Calu3 (cell line): Measurements from ENCODE around the gene SAMD4A. TPM values are rescaled to one million over a fixed set of nuclear protein-coding genes. Genes with fewer than 3 reads are reported as not detected.

Source experiments
- BruUV-seq: library from RNA; stranded (reverse); fragments of 400-500 nt; replicated peaks from 2 replicates; lab custom pipeline; 2021; lab: Mats Ljungman, UMichigan
- CTCF ChIA-PET: fragments of 300-600 bp; sonication (Branson Sonifier 250); formaldehyde crosslinking; loops from one replicate; lab custom pipeline; 2022; ENCODE audit warnings: antibody characterized with exemption; lab: Charles Lee
- DNase-seq: peaks from one replicate; pipeline ENCODE4 v3.0.0; 2022
- H3K27ac Mint-ChIP-seq: one replicate; pipeline ENCODE4 v1.8.0; 2022; ENCODE audit warnings: mixed read lengths; ENCODE audit not compliant: unreplicated experiment
- H3K27me3 Mint-ChIP-seq: one replicate; pipeline ENCODE4 v1.8.0; 2022; ENCODE audit warnings: mixed read lengths; ENCODE audit not compliant: unreplicated experiment
- H3K36me3 Mint-ChIP-seq: one replicate; pipeline ENCODE4 v1.8.0; 2022; ENCODE audit warnings: mild to moderate bottlenecking, moderate library complexity, mixed read lengths; ENCODE audit not compliant: insufficient read depth, unreplicated experiment
- H3K4me1 Mint-ChIP-seq: one replicate; pipeline ENCODE4 v1.8.0; 2022; ENCODE audit warnings: mild to moderate bottlenecking, low read depth, mixed read lengths; ENCODE audit not compliant: unreplicated experiment
- H3K4me3 Mint-ChIP-seq: one replicate; pipeline ENCODE4 v1.8.0; 2022; ENCODE audit warnings: mild to moderate bottlenecking, low read depth, moderate library complexity, mixed read lengths; ENCODE audit not compliant: unreplicated experiment
- H3K9me3 Mint-ChIP-seq: one replicate; pipeline ENCODE4 v1.8.0; 2022; ENCODE audit warnings: low read depth, mixed read lengths; ENCODE audit not compliant: unreplicated experiment
- intact Hi-C: fragments of 100-400 bp; cut with micrococcal nuclease; formaldehyde crosslinking; loops from one replicate; pipeline ENCODE4 v1.10.0; 2022; ENCODE audit not compliant: unreplicated experiment
- total RNA-seq: library from RNA; stranded (reverse); gene quantifications from 2 replicates; pipeline ENCODE4 v1.2.3, GENCODE V29; 2022
- TF ChIP-seq, protein P1 (sequence below): fragments of 200-600 bp; IDR thresholded peaks from one replicate; pipeline ENCODE4 v1.8.0; 2022; ENCODE audit warnings: antibody characterized with exemption; ENCODE audit not compliant: unreplicated experiment

The SAMD4A gene
- total RNA-seq, 1 experiment from 2014 or later, result 14.4 TPM

DNA sequence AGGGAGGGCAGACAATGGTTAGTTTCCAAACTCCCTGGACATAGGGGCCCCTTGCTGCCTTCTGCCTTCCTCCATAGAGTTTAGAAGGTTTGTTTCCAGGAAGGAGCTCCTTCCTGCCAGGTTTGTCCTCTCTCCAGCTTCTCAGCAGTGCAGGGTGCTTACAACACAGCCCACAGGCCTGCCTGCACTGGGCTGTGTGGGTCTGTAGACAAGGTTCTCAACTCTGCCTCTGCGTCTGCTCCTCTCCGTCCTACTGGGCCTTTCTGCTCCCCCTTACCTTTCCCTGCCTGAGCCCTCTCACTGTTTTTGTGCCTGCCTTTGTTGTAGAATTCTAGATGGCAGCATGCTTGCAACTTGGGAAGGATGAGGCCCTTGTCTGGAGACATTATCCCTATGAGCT, 124.0 kb downstream of the SAMD4A start:
- Mint-ChIP-seq H3K27me3 (no peaks in the 10 kb centered on the region), H3K27ac (no peak overlapping the region), H3K4me3 (no peak overlapping the region), H3K9me3 (no peaks in the 10 kb centered on the region), H3K4me1 (no peaks in the 10 kb centered on the region), H3K36me3 (no peaks in the 10 kb centered on the region)
- TF ChIP-seq, protein P1, sequence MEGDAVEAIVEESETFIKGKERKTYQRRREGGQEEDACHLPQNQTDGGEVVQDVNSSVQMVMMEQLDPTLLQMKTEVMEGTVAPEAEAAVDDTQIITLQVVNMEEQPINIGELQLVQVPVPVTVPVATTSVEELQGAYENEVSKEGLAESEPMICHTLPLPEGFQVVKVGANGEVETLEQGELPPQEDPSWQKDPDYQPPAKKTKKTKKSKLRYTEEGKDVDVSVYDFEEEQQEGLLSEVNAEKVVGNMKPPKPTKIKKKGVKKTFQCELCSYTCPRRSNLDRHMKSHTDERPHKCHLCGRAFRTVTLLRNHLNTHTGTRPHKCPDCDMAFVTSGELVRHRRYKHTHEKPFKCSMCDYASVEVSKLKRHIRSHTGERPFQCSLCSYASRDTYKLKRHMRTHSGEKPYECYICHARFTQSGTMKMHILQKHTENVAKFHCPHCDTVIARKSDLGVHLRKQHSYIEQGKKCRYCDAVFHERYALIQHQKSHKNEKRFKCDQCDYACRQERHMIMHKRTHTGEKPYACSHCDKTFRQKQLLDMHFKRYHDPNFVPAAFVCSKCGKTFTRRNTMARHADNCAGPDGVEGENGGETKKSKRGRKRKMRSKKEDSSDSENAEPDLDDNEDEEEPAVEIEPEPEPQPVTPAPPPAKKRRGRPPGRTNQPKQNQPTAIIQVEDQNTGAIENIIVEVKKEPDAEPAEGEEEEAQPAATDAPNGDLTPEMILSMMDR, result no peak
- BruUV-seq, result no TSS peak
- intact Hi-C loops, result loop anchor here (1.0 to 5.0 kb wide), 2 partner anchors 81 to 127 kb away; no protein-coding TSS in a partner anchor
- no peak for DNase-seq
- CTCF ChIA-PET, result interaction anchor here (0.5 to 3.0 kb wide), 9 partner anchors 32 to 1627 kb away, joined by 3 to 31 read pairs (median 4); partner anchors contain the start of gene SAMD4A

DNA sequence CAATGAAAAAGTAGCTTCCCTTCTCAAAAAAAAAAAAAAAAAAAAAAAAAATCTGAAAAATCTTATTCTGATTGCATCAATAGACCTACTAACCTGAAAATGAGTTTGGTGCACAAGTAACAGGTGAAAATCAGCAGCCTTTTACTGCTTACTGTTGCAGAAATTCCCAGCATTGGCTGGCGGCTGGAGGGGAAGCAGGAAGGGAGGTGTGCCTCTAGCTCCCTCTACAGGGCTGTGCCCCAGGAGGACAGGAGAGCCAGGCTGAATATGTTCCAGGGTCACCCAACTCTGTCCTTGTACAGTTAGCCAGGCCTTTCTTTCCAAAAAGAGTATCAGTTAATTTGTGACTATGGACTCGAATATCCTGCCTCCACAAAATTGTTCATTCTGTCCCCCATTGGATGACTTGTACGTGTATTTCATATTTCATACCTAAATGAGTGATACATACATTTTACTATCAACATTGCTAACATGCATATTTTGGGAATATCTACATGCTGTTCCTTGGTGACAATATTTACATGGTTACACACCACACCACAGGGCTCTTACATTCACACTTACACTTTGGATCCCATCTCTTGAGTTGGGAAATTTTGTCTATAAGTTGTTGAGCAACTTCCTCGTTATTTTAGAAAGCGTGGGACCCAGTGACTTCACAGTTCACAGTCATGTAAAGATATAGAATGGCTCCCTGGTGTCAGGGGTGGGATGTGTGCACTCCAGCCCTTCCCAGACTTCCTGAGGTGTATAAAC, 124.8 kb downstream of the SAMD4A start:
- Mint-ChIP-seq H3K27ac (no peak overlapping the region), H3K36me3 (no peaks in the 10 kb centered on the region), H3K4me3 (no peak overlapping the region), H3K27me3 (no peaks in the 10 kb centered on the region), H3K9me3 (no peaks in the 10 kb centered on the region), H3K4me1 (peaks cover 2% of the 10 kb centered on the region)
- CTCF ChIA-PET, result interaction anchor here (0.5 to 3.0 kb wide), 8 partner anchors 56 to 1628 kb away, joined by 3 to 31 read pairs (median 4); partner anchors contain the start of gene SAMD4A
- intact Hi-C loops, result loop anchor here (1.0 to 5.0 kb wide), 2 partner anchors 81 to 127 kb away; no protein-coding TSS in a partner anchor
- BruUV-seq, result no TSS peak
- DNase-seq, result peak; percentile 78
- TF ChIP-seq, protein P1, result peak; percentile 68

DNA sequence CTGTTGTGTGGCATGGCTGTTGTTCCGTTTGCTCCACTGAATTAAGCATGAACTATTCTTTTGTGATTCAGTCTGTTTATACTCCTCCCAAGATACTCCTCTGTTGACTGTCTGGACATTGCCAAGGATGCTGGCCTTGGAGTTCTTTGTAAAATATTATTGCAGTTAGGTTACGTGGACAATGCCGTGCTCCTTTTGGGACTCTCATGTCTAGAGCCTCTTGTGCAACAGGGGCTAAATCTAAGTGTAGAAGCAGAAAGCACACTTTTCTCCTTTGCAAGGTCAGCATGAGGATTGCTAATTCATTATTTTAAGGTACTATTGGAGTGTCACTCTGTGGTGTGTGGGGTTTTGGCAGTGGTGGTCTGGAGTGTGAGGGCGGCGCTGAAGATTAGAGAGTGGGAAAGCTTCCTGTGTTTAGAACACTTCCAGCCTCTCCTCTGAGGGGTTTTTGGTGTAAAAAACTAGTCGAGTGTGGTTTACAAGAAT, 125.4 kb downstream of the SAMD4A start:
- TF ChIP-seq, protein P1, result no peak
- Mint-ChIP-seq H3K27ac (no peak overlapping the region), H3K4me1 (peaks cover 8% of the 10 kb centered on the region), H3K36me3 (no peaks in the 10 kb centered on the region), H3K4me3 (no peak overlapping the region), H3K9me3 (no peaks in the 10 kb centered on the region), H3K27me3 (no peaks in the 10 kb centered on the region)
- DNase-seq, result no peak
- no TSS peak for BruUV-seq
- intact Hi-C loops, result loop anchor here (5.0 kb wide), 1 partner anchor 80 kb away; no protein-coding TSS in a partner anchor
- CTCF ChIA-PET, result no interaction called here

DNA sequence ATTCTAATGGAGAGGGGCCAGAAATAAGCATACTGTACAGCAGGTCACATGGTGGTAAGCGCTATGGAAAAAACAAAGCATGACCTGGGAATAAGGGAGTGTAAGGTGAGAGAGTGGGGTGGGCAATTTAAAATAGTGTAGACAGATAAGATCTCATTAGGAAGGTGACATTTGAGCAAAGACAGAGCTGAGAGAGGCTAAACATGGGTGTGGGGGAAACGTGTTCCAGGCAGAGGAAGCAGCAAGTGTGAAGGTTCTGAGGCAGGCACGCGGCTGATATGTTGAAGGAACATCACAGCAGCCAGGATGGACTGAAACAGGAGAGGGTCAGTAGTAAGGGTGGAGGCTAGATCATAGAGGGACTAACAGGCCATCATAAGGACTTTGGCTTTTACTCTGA, 126.8 kb downstream of the SAMD4A start:
- no peaks in the 10 kb centered on the region for H3K27me3 Mint-ChIP-seq
- TF ChIP-seq, protein P1, result no peak
- H3K4me3 Mint-ChIP-seq, result no peak overlapping the region
- BruUV-seq, result no TSS peak
- intact Hi-C loops, result loop anchor here (5.0 kb wide), 1 partner anchor 79 kb away; no protein-coding TSS in a partner anchor
- peaks cover 12% of the 10 kb centered on the region for H3K4me1 Mint-ChIP-seq
- no peak overlapping the region for H3K27ac Mint-ChIP-seq
- no peak for DNase-seq
- H3K36me3 Mint-ChIP-seq, result no peaks in the 10 kb centered on the region
- H3K9me3 Mint-ChIP-seq, result no peaks in the 10 kb centered on the region
- CTCF ChIA-PET, result interaction anchor here (0.9 kb wide), 1 partner anchor 125 kb away, joined by 7 read pairs; no protein-coding TSS in a partner anchor
